ENCODE data around the gene CDH4.

GRCh38 chr20:61458146-61458746 is 206.2 kb downstream of the CDH4 start:
- TF ChIP-seq, protein P1, sequence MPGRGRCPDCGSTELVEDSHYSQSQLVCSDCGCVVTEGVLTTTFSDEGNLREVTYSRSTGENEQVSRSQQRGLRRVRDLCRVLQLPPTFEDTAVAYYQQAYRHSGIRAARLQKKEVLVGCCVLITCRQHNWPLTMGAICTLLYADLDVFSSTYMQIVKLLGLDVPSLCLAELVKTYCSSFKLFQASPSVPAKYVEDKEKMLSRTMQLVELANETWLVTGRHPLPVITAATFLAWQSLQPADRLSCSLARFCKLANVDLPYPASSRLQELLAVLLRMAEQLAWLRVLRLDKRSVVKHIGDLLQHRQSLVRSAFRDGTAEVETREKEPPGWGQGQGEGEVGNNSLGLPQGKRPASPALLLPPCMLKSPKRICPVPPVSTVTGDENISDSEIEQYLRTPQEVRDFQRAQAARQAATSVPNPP (IDR thresholded peaks at IDR 0.05; ENCODE audit: borderline replicate concordance, insufficient read depth, insufficient read length), result no peak
- TF ChIP-seq ZNF140 (CRISPR knock-in tag; IDR thresholded peaks at IDR 0.05) (no peak), ETV1 (tag; conservative IDR thresholded peaks at IDR 0.05; ENCODE audit: low read depth) (no peak), KDM5B (IDR thresholded peaks at IDR 0.05; ENCODE audit: insufficient replicate concordance, low read depth, low read length) (no peak), ZNF644 (tag; IDR thresholded peaks at IDR 0.05; ENCODE audit: low read depth) (no peak), ID3 (CRISPR knock-in tag; IDR thresholded peaks at IDR 0.05) (no peak), ID3 (tag; IDR thresholded peaks at IDR 0.05) (no peak), EP300 (IDR thresholded peaks at IDR 0.05; ENCODE audit: low read length) (no peak), PRMT5 (CRISPR knock-in tag; IDR thresholded peaks at IDR 0.05) (no peak)
- TF ChIP-seq, protein P2, sequence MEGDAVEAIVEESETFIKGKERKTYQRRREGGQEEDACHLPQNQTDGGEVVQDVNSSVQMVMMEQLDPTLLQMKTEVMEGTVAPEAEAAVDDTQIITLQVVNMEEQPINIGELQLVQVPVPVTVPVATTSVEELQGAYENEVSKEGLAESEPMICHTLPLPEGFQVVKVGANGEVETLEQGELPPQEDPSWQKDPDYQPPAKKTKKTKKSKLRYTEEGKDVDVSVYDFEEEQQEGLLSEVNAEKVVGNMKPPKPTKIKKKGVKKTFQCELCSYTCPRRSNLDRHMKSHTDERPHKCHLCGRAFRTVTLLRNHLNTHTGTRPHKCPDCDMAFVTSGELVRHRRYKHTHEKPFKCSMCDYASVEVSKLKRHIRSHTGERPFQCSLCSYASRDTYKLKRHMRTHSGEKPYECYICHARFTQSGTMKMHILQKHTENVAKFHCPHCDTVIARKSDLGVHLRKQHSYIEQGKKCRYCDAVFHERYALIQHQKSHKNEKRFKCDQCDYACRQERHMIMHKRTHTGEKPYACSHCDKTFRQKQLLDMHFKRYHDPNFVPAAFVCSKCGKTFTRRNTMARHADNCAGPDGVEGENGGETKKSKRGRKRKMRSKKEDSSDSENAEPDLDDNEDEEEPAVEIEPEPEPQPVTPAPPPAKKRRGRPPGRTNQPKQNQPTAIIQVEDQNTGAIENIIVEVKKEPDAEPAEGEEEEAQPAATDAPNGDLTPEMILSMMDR (IDR thresholded peaks at IDR 0.05 in 2 of 3, conservative IDR thresholded peaks at IDR 0.05 in 1 of 3; ENCODE audit: insufficient read depth in 2 of 3, low read depth in 1 of 3, low read length in 3 of 3), result no peak
